ENCODE results near the gene CHURC1. TPM values are rescaled to one million over a fixed set of nuclear protein-coding genes. Genes with fewer than 3 reads are reported as not detected.

The CHURC1 gene
- total RNA-seq (2016; rRNA removed; fragmentation: Illumina TruSeq; extraction: Trizol) (72.1 and 74.4 TPM in 2 replicates), polyA plus RNA-seq (2011; rRNA removed) (35.8 and 41.1 TPM in 2 replicates), polyA minus RNA-seq (2011; rRNA and poly(A)+ RNA removed; ENCODE audit: low replicate concordance) (6.9 and 33.8 TPM in 2 replicates), Bru-seq, nascent RNA (percentile 92 among the genes with signal in this experiment), BruChase-seq, experiment 1, labeled RNA remaining after a 6-hour chase (percentile 92 among the genes with signal in this experiment), BruChase-seq, experiment 2, labeled RNA remaining after a 2-hour chase (percentile 91 among the genes with signal in this experiment)
- 16.5 and 18.5 TPM in 2 replicates for total RNA-seq (2016; cell fraction: cytosol; rRNA removed; fragmentation: Illumina TruSeq; extraction: Trizol; ENCODE audit: low read depth)
- 75.0 and 76.5 TPM in 2 replicates for total RNA-seq (2016; cell fraction: insoluble cytoplasmic fraction; rRNA removed; fragmentation: Illumina TruSeq; extraction: Trizol)
- total RNA-seq (2016; cell fraction: membrane; rRNA removed; fragmentation: Illumina TruSeq; extraction: Trizol): 23.3 and 30.6 TPM in 2 replicates
- 35.7 and 40.9 TPM in 2 replicates for total RNA-seq (2016; cell fraction: nucleus; rRNA removed; fragmentation: Illumina TruSeq; extraction: Trizol)
- polyA plus RNA-seq (2011; cell fraction: cytosol; rRNA removed): 27.6 and 35.9 TPM in 2 replicates
- 20.8 and 25.4 TPM in 2 replicates for polyA plus RNA-seq (2011; cell fraction: nucleus; rRNA removed)
- polyA plus RNA-seq (2012): 23.0 and 52.4 TPM in 2 replicates
- 22.9 and 25.5 TPM in 2 replicates for polyA plus RNA-seq (2016; cell fraction: cytosol; fragmentation: Illumina TruSeq; extraction: Trizol; ENCODE audit: low read depth)
- polyA plus RNA-seq (2016; cell fraction: insoluble cytoplasmic fraction; fragmentation: Illumina TruSeq; extraction: Trizol; ENCODE audit: low read depth): 67.0 and 70.3 TPM in 2 replicates
- 24.8 and 25.8 TPM in 2 replicates for polyA plus RNA-seq (2016; cell fraction: membrane; fragmentation: Illumina TruSeq; extraction: Trizol; ENCODE audit: low read depth)
- polyA plus RNA-seq (2016; cell fraction: nucleus; fragmentation: Illumina TruSeq; extraction: Trizol; ENCODE audit: insufficient read depth, low read depth): 44.4 and 74.3 TPM in 2 replicates
- 9.8 and 13.8 TPM in 2 replicates for polyA minus RNA-seq (2011; cell fraction: cytosol; rRNA and poly(A)+ RNA removed)
- 40.3 and 42.6 TPM in 2 replicates for polyA minus RNA-seq (2011; cell fraction: nucleus; rRNA and poly(A)+ RNA removed)
- long read RNA-seq, experiment 1, transcript CHURC1-208 (4 exons, 3,615 nt): minor isoform, 20 of 122 reads
- long read RNA-seq, experiment 1, transcript CHURC1-203 (4 exons, 2,629 nt): major isoform, 88 of 122 reads
- long read RNA-seq, experiment 1, transcript CHURC1-202 (3 exons, 439 nt): minor isoform, 13 of 122 reads
- long read RNA-seq, experiment 1, partial matches to known transcripts: 1 of 122 reads
- long read RNA-seq, experiment 1, other reads (novel, unspliced or antisense): 0 of 122 reads
- long read RNA-seq, experiment 2, transcript CHURC1-203 (4 exons, 2,629 nt): major isoform, 37 of 60 reads
- long read RNA-seq, experiment 2, transcript CHURC1-208 (4 exons, 3,615 nt): minor isoform, 10 of 60 reads
- long read RNA-seq, experiment 2, transcript CHURC1-202 (3 exons, 439 nt): minor isoform, 5 of 60 reads
- long read RNA-seq, experiment 2, partial matches to known transcripts: 2 of 60 reads
- long read RNA-seq, experiment 2, other reads (novel, unspliced or antisense): 5 of 60 reads

- Histone ChIP-seq H3K27me3 (ENCODE audit: control insufficient read depth in 1 of 2, insufficient read depth in 2 of 2, low read length in 2 of 2) (no peaks in the 10 kb centered on the region; a peak in 1 of 5 replicates), H3K9ac (ENCODE audit: insufficient read depth, low read depth, low read length) (peak within 1 kb of the TSS; percentile 94), H3K4me2 (ENCODE audit: low read depth, low read length) (peak within 1 kb of the TSS; percentile 92), H3K4me1 (ENCODE audit: insufficient read depth, low read length) (peaks cover 34% of the 10 kb centered on the region), H3K4me3 (replicated peaks in 1 of 3; ENCODE audit: insufficient read depth in 1 of 3, low read depth in 2 of 3, low read length in 3 of 3) (peak within 1 kb of the TSS; percentile 86 to 97 (median 90)), H3K9me3 (ENCODE audit: low read length) (no peaks in the 10 kb centered on the region), H3K79me2 (ENCODE audit: insufficient read depth, low read length) (peaks cover 29% of the 10 kb centered on the region), H2AFZ (ENCODE audit: low read length) (peak within 1 kb of the TSS; percentile 96), H3K27ac (ENCODE audit: extremely low read length, insufficient read depth, low read length) (peak within 1 kb of the TSS; percentile 78), H3K36me3 (replicated peaks in 1 of 2; ENCODE audit: control insufficient read depth in 1 of 2, insufficient read depth in 2 of 2, low read length in 2 of 2) (no peaks in the 10 kb centered on the region), H4K20me1 (ENCODE audit: insufficient read depth, low read length) (0 out of 2 replicates have a peak, but pooled peaks cover 3% of the 10 kb centered on the region)
- ATAC-seq: peak; percentile 98
- 0% methylated on average over 17 of the region's 49 CpGs for WGBS (ENCODE audit: low lambda C conversion rate)
- ChIA-PET CTCF (ENCODE audit: low intra/inter-chr PET ratio, low total read pairs) (no interaction called here), POLR2A (interaction anchor here (0.8 to 2.3 kb wide), 9 partner anchors 10 to 129 kb away, joined by 3 to 14 read pairs (median 7); partner anchors contain the start of genes FNTB and GPX2)
- in situ Hi-C loops (cut with HindIII; ENCODE audit: extremely low pct_ligation_motif_present, low pct_unique_long_range_greater_than_20kb): no loop called here
- FAIRE-seq: peak; percentile 83
- intact Hi-C loops (cut with micrococcal nuclease; ENCODE audit: unreplicated experiment): loop anchor here (1.0 to 2.0 kb wide), 2 partner anchors 24 to 72 kb away; partner anchors contain the start of gene FNTB
- BruUV-seq (replicated peaks): no TSS peak
- DNase-seq (ENCODE audit: low spot score): peak; percentile 95
- TF ChIP-seq NFKB2 (CRISPR knock-in tag; IDR thresholded peaks at IDR 0.05; ENCODE audit: borderline replicate concordance): peak; percentile 76
- TF ChIP-seq ZNF282 (IDR thresholded peaks at IDR 0.05; ENCODE audit: partially characterized antibody): no peak
- TF ChIP-seq, protein P1, sequence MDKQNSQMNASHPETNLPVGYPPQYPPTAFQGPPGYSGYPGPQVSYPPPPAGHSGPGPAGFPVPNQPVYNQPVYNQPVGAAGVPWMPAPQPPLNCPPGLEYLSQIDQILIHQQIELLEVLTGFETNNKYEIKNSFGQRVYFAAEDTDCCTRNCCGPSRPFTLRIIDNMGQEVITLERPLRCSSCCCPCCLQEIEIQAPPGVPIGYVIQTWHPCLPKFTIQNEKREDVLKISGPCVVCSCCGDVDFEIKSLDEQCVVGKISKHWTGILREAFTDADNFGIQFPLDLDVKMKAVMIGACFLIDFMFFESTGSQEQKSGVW (CRISPR knock-in tag; IDR thresholded peaks at IDR 0.05; ENCODE audit: borderline replicate concordance): no peak
- no peak for TF ChIP-seq HMG20B (CRISPR knock-in tag; conservative IDR thresholded peaks at IDR 0.05)
- TF ChIP-seq CAMTA2 (CRISPR knock-in tag; IDR thresholded peaks at IDR 0.05; ENCODE audit: borderline replicate concordance): no peak; the same call in 1 of the 2 replicates
- TF ChIP-seq ZNF510 (CRISPR knock-in tag; IDR thresholded peaks at IDR 0.05; ENCODE audit: low read depth): no peak
- TF ChIP-seq ZNF678 (CRISPR knock-in tag; IDR thresholded peaks at IDR 0.05): no peak
- TF ChIP-seq ATF3 (CRISPR knock-in tag; IDR thresholded peaks at IDR 0.05): no peak
- TF ChIP-seq FUBP1 (CRISPR knock-in tag; IDR thresholded peaks at IDR 0.05; ENCODE audit: borderline replicate concordance): no peak
- no peak for TF ChIP-seq NFE2L1 (CRISPR knock-in tag; IDR thresholded peaks at IDR 0.05; ENCODE audit: borderline replicate concordance)
- TF ChIP-seq ZBTB37 (CRISPR knock-in tag; IDR thresholded peaks at IDR 0.05): no peak
These were observed at the start of gene CHURC1 for GRCh38 chr14:64914237-64915028. CHURC1 (plus strand) TSS chr14:64914455; CDS start chr14:64914496, 41 bp downstream.
